IMR-90 (cell line): ENCODE results near the gene RIPOR3. TPM values are rescaled to one million over a fixed set of nuclear protein-coding genes. Genes with fewer than 3 reads are reported as not detected.
"Not testable (repeated sequence)": the region's sequence is repeated elsewhere in the genome, so short reads cannot be mapped to it uniquely, and the experiment has no call there.

Source experiments
- ATAC-seq: fragments of 200-7000 bp; cut with Tn5 transposase; 2 replicates; pipeline ENCODE4 v1.9.1; 2020; ENCODE audit warnings: low read depth, mild to moderate bottlenecking, moderate library complexity
- BruUV-seq: library from RNA; stranded (reverse); fragments of 400-500 nt; replicated peaks from 2 replicates; lab custom pipeline; 2021; lab: Mats Ljungman, UMichigan
- CTCF ChIA-PET: fragments of 300-600 bp; formaldehyde crosslinking; extraction: SDS; loops from one replicate; lab custom pipeline; 2021; ENCODE audit warnings: antibody characterized with exemption; lab: Yijun Ruan, JAX
- POLR2A ChIA-PET: fragments of 300-600 bp; sonication (Branson Sonifier 250); formaldehyde crosslinking; loops from one replicate; lab custom pipeline; 2022; ENCODE audit warnings: antibody characterized with exemption; ENCODE audit not compliant: unreplicated experiment; lab: Charles Lee
- DNase-seq: peaks from one replicate; pipeline ENCODE4 v3.0.0; 2013
- H2AFZ ChIP-seq: replicated peaks from 2 replicates; pipeline ENCODE3; 2013; ENCODE audit warnings: low read length, mild to moderate bottlenecking; ENCODE audit not compliant: poor library complexity
- H2AK5ac ChIP-seq: 2 replicates; pipeline ENCODE4 v1.6.1; 2013; ENCODE audit warnings: low read depth, low read length, inconsistent platforms
- H2AK9ac ChIP-seq: replicated peaks from 2 replicates; pipeline ENCODE3; 2013; ENCODE audit warnings: mild to moderate bottlenecking, low read depth, low read length, moderate library complexity; ENCODE audit not compliant: poor library complexity
- H2BK120ac ChIP-seq: 2 replicates; pipeline ENCODE4 v1.6.1; 2013; ENCODE audit warnings: low read depth, low read length, inconsistent platforms
- H2BK15ac ChIP-seq: 3 replicates; pipeline ENCODE4 v1.6.1; 2013; ENCODE audit warnings: low read depth, low read length, inconsistent platforms
- H2BK20ac ChIP-seq: 2 replicates; pipeline ENCODE4 v1.6.1; 2013; ENCODE audit warnings: low read depth, mild to moderate bottlenecking, inconsistent platforms, low read length, moderate library complexity
- H2BK5ac ChIP-seq: 2 replicates; pipeline ENCODE4 v1.6.1; 2013; ENCODE audit warnings: mild to moderate bottlenecking, low read depth, low read length, inconsistent platforms; ENCODE audit not compliant: poor library complexity, severe bottlenecking
- H3K14ac ChIP-seq: replicated peaks from 2 replicates; pipeline ENCODE4 v1.6.1; 2013; ENCODE audit warnings: low read depth, low read length, inconsistent platforms
- H3K18ac ChIP-seq: 2 replicates; pipeline ENCODE4 v1.6.1; 2013; ENCODE audit warnings: low read depth, low read length, control low read depth
- H3K23ac ChIP-seq: 2 replicates; pipeline ENCODE4 v1.6.1; 2013; ENCODE audit warnings: low read depth, low read length, inconsistent platforms
- H3K27ac ChIP-seq: 2 replicates; pipeline ENCODE4 v1.5.1; 2013; ENCODE audit warnings: mild to moderate bottlenecking, control low read depth, low read length; ENCODE audit not compliant: insufficient read depth
- H3K27me3 ChIP-seq: 2 replicates; pipeline ENCODE4 v1.6.1; 2013; ENCODE audit warnings: low read length; ENCODE audit not compliant: control insufficient read depth, insufficient read depth
- H3K36me3 ChIP-seq: 2 replicates; pipeline ENCODE4 v1.6.1; 2013; ENCODE audit warnings: low read length, mixed read lengths; ENCODE audit not compliant: control insufficient read depth, insufficient read depth
- H3K4ac ChIP-seq: 2 replicates; pipeline ENCODE4 v1.6.1; 2013; ENCODE audit warnings: low read depth, low read length, inconsistent platforms
- H3K4me1 ChIP-seq: 2 replicates; pipeline ENCODE4 v1.6.1; 2013; ENCODE audit warnings: low read length, mixed read lengths; ENCODE audit not compliant: control insufficient read depth, insufficient read depth
- H3K4me2 ChIP-seq: 2 replicates; pipeline ENCODE4 v1.6.1; 2013; ENCODE audit warnings: low read depth, mild to moderate bottlenecking, control low read depth, low read length, moderate library complexity
- H3K4me3 ChIP-seq: 2 replicates; pipeline ENCODE4 v1.5.1; 2013; ENCODE audit warnings: low read depth, mild to moderate bottlenecking, control low read depth, low read length, moderate library complexity; ENCODE audit not compliant: insufficient read depth
- H3K56ac ChIP-seq: 2 replicates; pipeline ENCODE4 v1.6.1; 2013; ENCODE audit warnings: low read length, inconsistent platforms; ENCODE audit not compliant: insufficient read depth; ENCODE audit errors: extremely low read depth
- H3K79me1 ChIP-seq, 2 experiments: 2 replicates each; pipeline ENCODE4 v1.6.1; 2013; ENCODE audit warnings: low read length in 2 of 2, inconsistent platforms in 1 of 2, low read depth in 1 of 2
- H3K9ac ChIP-seq: 2 replicates; pipeline ENCODE4 v1.6.1; 2013; ENCODE audit warnings: low read depth, low read length, control low read depth
- H3K9me1 ChIP-seq: 2 replicates; pipeline ENCODE4 v1.6.1; 2013; ENCODE audit warnings: low read length, inconsistent platforms; ENCODE audit not compliant: insufficient read depth
- H3K9me3 ChIP-seq: 2 replicates; pipeline ENCODE4 v1.6.1; 2013; ENCODE audit warnings: low read length; ENCODE audit not compliant: control insufficient read depth, insufficient read depth
- H4K20me1 ChIP-seq: 2 replicates; pipeline ENCODE4 v1.6.1; 2013; ENCODE audit warnings: low read length, inconsistent platforms; ENCODE audit not compliant: insufficient read depth
- H4K5ac ChIP-seq: 2 replicates; pipeline ENCODE4 v1.6.1; 2013; ENCODE audit warnings: mild to moderate bottlenecking, low read depth, low read length, control low read depth
- H4K8ac ChIP-seq, 2 experiments: 2 replicates each; pipeline ENCODE4 v1.6.1; 2013; ENCODE audit warnings: low read depth in 2 of 2, low read length in 2 of 2, control low read depth in 1 of 2, inconsistent platforms in 1 of 2
- H4K91ac ChIP-seq: 2 replicates; pipeline ENCODE4 v1.6.1; 2013; ENCODE audit warnings: low read depth, low read length, inconsistent platforms; ENCODE audit not compliant: insufficient read depth
- BHLHE40 ChIP-seq: fragments of 150-350 bp; IDR thresholded peaks from 2 replicates; pipeline ENCODE4 v1.6.1; 2016; ENCODE audit warnings: mild to moderate bottlenecking, low read depth, low read length
- CTCF ChIP-seq: conservative IDR thresholded peaks from 2 replicates; pipeline ENCODE4 v1.5.1; 2012; ENCODE audit warnings: mild to moderate bottlenecking, low read depth, low read length, improper control_type of control experiment
- MAFK ChIP-seq: IDR thresholded peaks from 2 replicates; pipeline ENCODE4 v1.6.1; 2012; ENCODE audit warnings: low read depth, low read length, improper control_type of control experiment
- WGBS, 2 experiments: methylation state at CpG; one replicate each; pipeline versions ENCODE4 v1.1.5 to v1.1.7; 2013; ENCODE audit warnings: missing lambda C conversion rate in 2 of 2; ENCODE audit not compliant: insufficient read length in 1 of 2; ENCODE audit errors: extremely low coverage in 2 of 2; 5-methylcytosine and 5-hydroxymethylcytosine counted together
- dilution Hi-C: fragments of 300-500 bp; cut with HindIII; formaldehyde crosslinking; loops from one replicate; pipeline ENCODE4 v1.14.3; 2018; ENCODE audit warnings: low sequenced_read_pairs; ENCODE audit not compliant: unreplicated experiment
- in situ Hi-C: fragments of 300-500 bp; cut with MboI; formaldehyde crosslinking; loops from 3 replicates; pipeline ENCODE4 v1.14.3; 2019; ENCODE audit warnings: low sequenced_read_pairs, inconsistent platforms, mixed read lengths
- intact Hi-C: fragments of 100-400 bp; cut with micrococcal nuclease; formaldehyde crosslinking; loops from 2 replicates; pipeline ENCODE4 v1.10.0; 2022
- polyA plus RNA-seq, 3 experiments: library from polyadenylated mRNA; depleted of rRNA; stranded (reverse); fragments of >200 nt; gene quantifications; 2 replicates each; pipeline ENCODE4 v1.2.3, GENCODE V29; 2012; ENCODE audit warnings: low replicate concordance in 1 of 3
- total RNA-seq: library from RNA; depleted of rRNA; stranded (reverse); fragments of >200 nt; gene quantifications from 2 replicates; pipeline ENCODE4 v1.2.3, GENCODE V29; 2012

The RIPOR3 gene
- total and polyA plus RNA-seq, 2 of the 4 experiments (the other 2 are of a cell fraction), result 0.54 to 1.7 TPM

- TF ChIP-seq CTCF (peak; percentile 52), BHLHE40 (no peak), MAFK (peak; percentile 68)
Measured at GRCh38 chr20:50569864-50570836, 121.2 kb downstream of the RIPOR3 start (continued).

GRCh38 chr20:50569487-50569863 lies 121.9 kb downstream of the RIPOR3 start:
- WGBS, 2 experiments, result no CpG with 5 or more reads among the region's 7 CpGs
- 0 out of 2 replicates have a peak, but pooled peaks have one; percentile 4 for ATAC-seq
- peak overlapping the region; percentile 17; the same call in 1 of the 2 replicates for H3K4ac ChIP-seq
- H3K9me3 ChIP-seq, H3K56ac ChIP-seq, H4K5ac ChIP-seq, CTCF ChIA-PET, H4K8ac ChIP-seq, BruUV-seq, dilution Hi-C loops, intact Hi-C loops, POLR2A ChIA-PET, H3K4me3 ChIP-seq, H2BK20ac ChIP-seq, H3K4me2 ChIP-seq, DNase-seq, H2AK9ac ChIP-seq, H3K27me3 ChIP-seq, H2BK15ac ChIP-seq, H3K23ac ChIP-seq, H2BK120ac ChIP-seq, H3K14ac ChIP-seq, H2AFZ ChIP-seq, H4K91ac ChIP-seq, H2BK5ac ChIP-seq, H3K9ac ChIP-seq, in situ Hi-C loops: not testable (repeated sequence)
- H3K4me1 ChIP-seq, result peaks cover 19% of the 10 kb centered on the region
- peaks cover 56 to 96% of the 10 kb centered on the region in 2 experiments for H3K79me1 ChIP-seq
- H4K20me1 ChIP-seq, result peaks cover 48% of the 10 kb centered on the region
- H3K36me3 ChIP-seq, result peaks cover 55% of the 10 kb centered on the region
- H3K27ac ChIP-seq, result peak overlapping the region; percentile 56; the same call in 1 of the 2 replicates
- peak overlapping the region; percentile 16; the same call in 1 of the 2 replicates for H3K18ac ChIP-seq
- H3K9me1 ChIP-seq, result peaks cover 31% of the 10 kb centered on the region
- 0 out of 2 replicates have a peak overlapping the region, but pooled peaks have one; percentile 20 for H2AK5ac ChIP-seq
